Mammary epithelial cell (primary cell): Measurements from ENCODE around the gene METTL17.

Experiments
- CTCF ChIP-seq, 2 donors: IDR thresholded peaks in 1 of 2; conservative IDR thresholded peaks in 1 of 2; 2 replicates each; pipeline ENCODE4 v1.5.1; 2011 to 2012; ENCODE audit warnings: inconsistent platforms in 2 of 2, low read length in 2 of 2, mild to moderate bottlenecking in 2 of 2, control low read depth in 1 of 2, low read depth in 1 of 2; ENCODE audit not compliant: insufficient read depth in 1 of 2; ENCODE audit errors: extremely low read depth in 1 of 2
- EZH2 ChIP-seq: IDR thresholded peaks from 2 replicates; pipeline ENCODE4 v1.6.1; 2012; ENCODE audit warnings: low read length, inconsistent platforms, borderline replicate concordance

- TF ChIP-seq CTCF (conservative IDR thresholded peaks at IDR 0.05 in 1 of 2, IDR thresholded peaks at IDR 0.05 in 1 of 2; ENCODE audit: extremely low read depth in 1 of 2, insufficient read depth in 1 of 2, low read depth in 1 of 2, low read length in 2 of 2) = no peak
- TF ChIP-seq EZH2 = no peak
These were observed 7.8 kb downstream of the METTL17 start for GRCh38 chr14:20997564-20997963.
